Measurements from ENCODE around the gene NKX2-3.

NKX2-3 gene

GRCh38 chr10:99532687-99533495, at the start of gene NKX2-3:
Gene NKX2-3 (plus strand): TSS chr10:99532942. CDS start chr10:99533132, 190 bp downstream.
- in situ Hi-C loops (cut with HindIII; ENCODE audit: low sequenced_read_pairs) = no loop called here

- in situ Hi-C loops (cut with HindIII; ENCODE audit: low sequenced_read_pairs) = no loop called here
Observed at GRCh38 chr10:99484626-99485581, 47.8 kb upstream of the NKX2-3 start.

- in situ Hi-C loops (cut with HindIII; ENCODE audit: low sequenced_read_pairs) = no loop called here
Observed at GRCh38 chr10:99487125-99487807, 45.5 kb upstream of the NKX2-3 start.

- in situ Hi-C loops (cut with HindIII; ENCODE audit: low sequenced_read_pairs) = no loop called here
Observed at GRCh38 chr10:99489271-99489670, 43.5 kb upstream of the NKX2-3 start.

- in situ Hi-C loops (cut with HindIII; ENCODE audit: low sequenced_read_pairs) = no loop called here
Observed at GRCh38 chr10:99497343-99498025, 35.3 kb upstream of the NKX2-3 start.

- in situ Hi-C loops (cut with HindIII; ENCODE audit: low sequenced_read_pairs) = no loop called here
Observed at GRCh38 chr10:99506416-99506815, 26.3 kb upstream of the NKX2-3 start.

GRCh38 chr10:99507265-99507664, 25.5 kb upstream of the NKX2-3 start:
- in situ Hi-C loops (cut with HindIII; ENCODE audit: low sequenced_read_pairs) = no loop called here

GRCh38 chr10:99513061-99513460, 19.7 kb upstream of the NKX2-3 start:
- in situ Hi-C loops (cut with HindIII; ENCODE audit: low sequenced_read_pairs) = no loop called here

- in situ Hi-C loops (cut with HindIII; ENCODE audit: low sequenced_read_pairs) = no loop called here
Observed at GRCh38 chr10:99519690-99520039, 13.1 kb upstream of the NKX2-3 start.

- in situ Hi-C loops (cut with HindIII; ENCODE audit: low sequenced_read_pairs) = no loop called here
Observed at GRCh38 chr10:99520040-99520846, 12.5 kb upstream of the NKX2-3 start.

GRCh38 chr10:99520847-99521764, 11.6 kb upstream of the NKX2-3 start:
- in situ Hi-C loops (cut with HindIII; ENCODE audit: low sequenced_read_pairs) = no loop called here

- in situ Hi-C loops (cut with HindIII; ENCODE audit: low sequenced_read_pairs) = no loop called here
Observed at GRCh38 chr10:99521765-99522469, 10.8 kb upstream of the NKX2-3 start.

GRCh38 chr10:99522470-99523250, 10.1 kb upstream of the NKX2-3 start:
- in situ Hi-C loops (cut with HindIII; ENCODE audit: low sequenced_read_pairs) = no loop called here

- in situ Hi-C loops (cut with HindIII; ENCODE audit: low sequenced_read_pairs) = no loop called here
Observed at GRCh38 chr10:99523251-99523773, 9.4 kb upstream of the NKX2-3 start.

GRCh38 chr10:99524050-99524666, 8.6 kb upstream of the NKX2-3 start:
- in situ Hi-C loops (cut with HindIII; ENCODE audit: low sequenced_read_pairs) = no loop called here

GRCh38 chr10:99524736-99525380, 7.9 kb upstream of the NKX2-3 start:
- in situ Hi-C loops (cut with HindIII; ENCODE audit: low sequenced_read_pairs) = no loop called here

All from DLD1 (cell line).